PC-3 (cell line): ENCODE data around the gene EFNA5. TPM values are rescaled to one million over a fixed set of nuclear protein-coding genes. Genes with fewer than 3 reads are reported as not detected.

Source experiments
- ATAC-seq: fragments of 200-7000 bp; cut with Tn5 transposase; 2 replicates; pipeline ENCODE4 v1.9.1; 2020; ENCODE audit warnings: mild to moderate bottlenecking, moderate library complexity
- BruUV-seq: library from RNA; stranded (reverse); fragments of 400-500 nt; replicated peaks from 2 replicates; lab custom pipeline; 2021; lab: Mats Ljungman, UMichigan
- CTCF ChIA-PET: fragments of 300-600 bp; sonication (Branson Sonifier 250); formaldehyde crosslinking; loops from one replicate; lab custom pipeline; 2022; ENCODE audit warnings: antibody characterized with exemption; lab: Charles Lee
- POLR2A ChIA-PET: fragments of 300-600 bp; sonication (Branson Sonifier 250); formaldehyde crosslinking; loops from one replicate; lab custom pipeline; 2022; ENCODE audit warnings: antibody characterized with exemption; ENCODE audit not compliant: unreplicated experiment; lab: Charles Lee
- DNase-seq: peaks from one replicate; pipeline ENCODE4 v3.0.0-alpha.2; 2015
- H2AFZ ChIP-seq: fragments of 300-600 bp; sonication (generic); 2 replicates; pipeline ENCODE4 v1.6.0; 2016; ENCODE audit warnings: antibody characterized with exemption, low read length
- H3F3A ChIP-seq: fragments of 300-600 bp; sonication (generic); one replicate; pipeline ENCODE4 v1.6.0; 2017; ENCODE audit warnings: antibody characterized with exemption, low read length, control low read depth, mild to moderate bottlenecking; ENCODE audit not compliant: unreplicated experiment
- H3K27ac ChIP-seq: fragments of 300-600 bp; sonication (generic); 2 replicates; pipeline ENCODE4 v1.5.1; 2016; ENCODE audit warnings: mild to moderate bottlenecking, low read length
- H3K27me3 ChIP-seq: fragments of 300-600 bp; sonication (generic); 2 replicates; pipeline ENCODE4 v1.6.1; 2016; ENCODE audit warnings: low read length, mixed read lengths
- H3K36me3 ChIP-seq: fragments of 300-600 bp; sonication (generic); 2 replicates; pipeline ENCODE4 v1.6.1; 2016; ENCODE audit warnings: low read depth, mixed run types, low read length, mixed read lengths
- H3K4me1 ChIP-seq: fragments of 300-600 bp; sonication (generic); 2 replicates; pipeline ENCODE4 v1.5.1; 2016; ENCODE audit warnings: low read length; ENCODE audit not compliant: insufficient read depth
- H3K4me2 ChIP-seq: fragments of 300-600 bp; sonication (generic); 2 replicates; pipeline ENCODE4 v1.6.0; 2016; ENCODE audit warnings: low read length
- H3K4me3 ChIP-seq: fragments of 300-600 bp; sonication (generic); 2 replicates; pipeline ENCODE4 v1.5.1; 2016; ENCODE audit warnings: mild to moderate bottlenecking, low read length, mixed read lengths
- H3K79me2 ChIP-seq: fragments of 300-600 bp; sonication (generic); 2 replicates; pipeline ENCODE4 v1.6.1; 2017; ENCODE audit warnings: low read length, mixed read lengths
- H3K9ac ChIP-seq: fragments of 300-600 bp; sonication (generic); 2 replicates; pipeline ENCODE4 v1.6.0; 2016; ENCODE audit warnings: mild to moderate bottlenecking, low read length
- H3K9me2 ChIP-seq: fragments of 300-600 bp; sonication (generic); replicated peaks from 2 replicates; pipeline ENCODE4 v1.6.1; 2016; ENCODE audit warnings: mixed run types, low read length, mixed read lengths
- H3K9me3 ChIP-seq: fragments of 300-600 bp; sonication (generic); 2 replicates; pipeline ENCODE4 v1.6.1; 2016; ENCODE audit warnings: low read length, mixed read lengths
- H4K20me1 ChIP-seq: fragments of 300-600 bp; sonication (generic); 2 replicates; pipeline ENCODE4 v1.6.1; 2016; ENCODE audit warnings: low read length, mixed read lengths
- CTCF ChIP-seq: fragments of 300-600 bp; sonication (generic); conservative IDR thresholded peaks from 2 replicates; pipeline ENCODE4 v1.5.1; 2017; ENCODE audit warnings: antibody characterized with exemption, low read depth, mild to moderate bottlenecking, low read length
- EZH2 ChIP-seq: fragments of 300-600 bp; sonication (generic); IDR thresholded peaks from one replicate; pipeline ENCODE4 v1.6.1; 2017; ENCODE audit warnings: antibody characterized with exemption, mild to moderate bottlenecking, low read length; ENCODE audit not compliant: unreplicated experiment
- EZH2phosphoT487 ChIP-seq: fragments of 300-600 bp; sonication (generic); IDR thresholded peaks from 2 replicates; pipeline ENCODE4 v1.6.1; 2018; ENCODE audit warnings: mild to moderate bottlenecking, antibody characterized with exemption, low read length, borderline replicate concordance
- intact Hi-C: fragments of 100-400 bp; cut with micrococcal nuclease; formaldehyde crosslinking; loops from 2 replicates; pipeline ENCODE4 v1.9.0; 2023
- total RNA-seq: library from RNA; depleted of rRNA; stranded (reverse); fragments of >200 nt; gene quantifications from 2 replicates; pipeline ENCODE4 v1.2.3, GENCODE V29; 2014

EFNA5 gene
- total RNA-seq, 1 experiment from 2014 or later, result 5.4 TPM

DNA sequence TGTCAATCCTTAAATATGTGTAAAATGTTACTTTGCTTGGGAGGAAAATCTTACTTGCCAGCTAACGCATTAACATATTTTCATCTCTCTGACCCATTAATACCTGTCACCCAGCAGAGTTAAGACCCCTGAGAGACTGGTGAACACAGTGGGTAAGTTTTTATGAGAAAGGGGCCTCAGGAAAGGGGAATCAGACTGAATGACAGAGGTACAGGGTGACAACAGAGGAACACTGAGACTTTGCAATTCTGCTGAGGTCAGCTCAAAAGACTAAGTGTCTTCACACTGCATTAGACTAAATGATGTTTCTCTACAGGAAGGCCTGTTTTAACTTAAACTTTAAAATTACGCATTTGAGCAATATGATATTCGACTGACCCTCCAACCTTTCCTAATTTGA, 223.8 kb downstream of the EFNA5 start:
- Histone ChIP-seq H3K36me3 (no peaks in the 10 kb centered on the region), H3K27me3 (no peaks in the 10 kb centered on the region), H3K9ac (no peak overlapping the region), H3K4me3 (no peak overlapping the region), H3K9me3 (no peaks in the 10 kb centered on the region), H2AFZ (no peak overlapping the region), H4K20me1 (no peaks in the 10 kb centered on the region), H3K4me2 (no peak overlapping the region), H3F3A (no peaks in the 10 kb centered on the region), H3K79me2 (no peaks in the 10 kb centered on the region), H3K4me1 (no peaks in the 10 kb centered on the region), H3K27ac (no peak overlapping the region), H3K9me2 (no peaks in the 10 kb centered on the region)
- intact Hi-C loops, result no loop called here
- CTCF ChIA-PET, result no interaction called here
- BruUV-seq, result no TSS peak
- DNase-seq (no peak), ATAC-seq (no peak)
- POLR2A ChIA-PET, result no interaction called here
- TF ChIP-seq CTCF (no peak), EZH2 (no peak), EZH2phosphoT487 (no peak)

- Histone ChIP-seq H3K4me3 (no peak overlapping the region), H2AFZ (no peak overlapping the region), H3K27me3 (no peaks in the 10 kb centered on the region), H3F3A (no peaks in the 10 kb centered on the region), H3K9ac (no peak overlapping the region), H3K27ac (no peak overlapping the region), H4K20me1 (no peaks in the 10 kb centered on the region), H3K4me1 (no peaks in the 10 kb centered on the region), H3K9me3 (no peaks in the 10 kb centered on the region), H3K4me2 (no peak overlapping the region), H3K9me2 (no peaks in the 10 kb centered on the region), H3K79me2 (no peaks in the 10 kb centered on the region), H3K36me3 (no peaks in the 10 kb centered on the region)
- no TSS peak for BruUV-seq
- ChIA-PET CTCF (no interaction called here), POLR2A (no interaction called here)
- TF ChIP-seq EZH2, result no peak
- no peak for TF ChIP-seq EZH2phosphoT487
- no peak for TF ChIP-seq CTCF
- ATAC-seq, result no peak
- no peak for DNase-seq
- intact Hi-C loops, result no loop called here
These were observed 226.4 kb downstream of the EFNA5 start for GRCh38 chr5:107444300-107444699.

GRCh38 chr5:107443897-107444296, 226.8 kb downstream of the EFNA5 start:
- BruUV-seq, result no TSS peak
- no peak overlapping the region for H3K27ac ChIP-seq
- no peak overlapping the region for H3K4me3 ChIP-seq
- H3F3A ChIP-seq, result no peaks in the 10 kb centered on the region
- intact Hi-C loops, result no loop called here
- no peaks in the 10 kb centered on the region for H3K79me2 ChIP-seq
- ATAC-seq (no peak), DNase-seq (no peak)
- TF ChIP-seq EZH2phosphoT487 (no peak), CTCF (no peak), EZH2 (no peak)
- CTCF ChIA-PET, result no interaction called here
- H3K36me3 ChIP-seq, result no peaks in the 10 kb centered on the region
- no peaks in the 10 kb centered on the region for H3K4me1 ChIP-seq
- POLR2A ChIA-PET, result no interaction called here
- no peaks in the 10 kb centered on the region for H3K9me3 ChIP-seq
- H3K9me2 ChIP-seq, result no peaks in the 10 kb centered on the region
- H2AFZ ChIP-seq, result no peak overlapping the region
- no peak overlapping the region for H3K9ac ChIP-seq
- no peaks in the 10 kb centered on the region for H4K20me1 ChIP-seq
- no peak overlapping the region for H3K4me2 ChIP-seq
- H3K27me3 ChIP-seq, result no peaks in the 10 kb centered on the region
